Measurements from ENCODE around the gene NLRP9.
"Not testable (repeated sequence)": the region's sequence is repeated elsewhere in the genome, so short reads cannot be mapped to it uniquely, and the experiment has no call there.

- not testable (repeated sequence) for TF ChIP-seq SUZ12 (IDR thresholded peaks at IDR 0.05; ENCODE audit: extremely low read depth, insufficient read depth, insufficient read length); ZNF274 (IDR thresholded peaks at IDR 0.05; ENCODE audit: low read depth, low read length); YY1 (IDR thresholded peaks at IDR 0.05; ENCODE audit: insufficient read depth, insufficient read length)
Measured at GRCh38 chr19:55769632-55770031, 31.4 kb upstream of the NLRP9 start.

Data from NT2/D1 (cell line).